ENCODE measurements around the gene NME4. TPM values are rescaled to one million over a fixed set of nuclear protein-coding genes. Genes with fewer than 3 reads are reported as not detected.
A peak's percentile ranks its signal among the peaks of the same experiment; 100 is the strongest.

Gene NME4
- total RNA-seq, 1 experiment from 2014 or later = 68.2 TPM

- TF ChIP-seq EZH2phosphoT487 (IDR thresholded peaks at IDR 0.05; ENCODE audit: borderline replicate concordance) (no peak), CBX3 (IDR thresholded peaks at IDR 0.05; ENCODE audit: low read depth) (no peak), EGR1 (IDR thresholded peaks at IDR 0.05; ENCODE audit: low read depth) (no peak), SP1 (IDR thresholded peaks at IDR 0.05; ENCODE audit: low read depth) (no peak), CEBPB (IDR thresholded peaks at IDR 0.05; ENCODE audit: low read depth) (no peak), EZH2 (IDR thresholded peaks at IDR 0.05) (no peak), ZNF274 (IDR thresholded peaks at IDR 0.05; ENCODE audit: low read depth, low read length) (no peak), SIN3A (IDR thresholded peaks at IDR 0.05; ENCODE audit: low read depth) (no peak), ELF1 (IDR thresholded peaks at IDR 0.05; ENCODE audit: borderline replicate concordance, low read depth) (no peak), POLR2AphosphoS5 (IDR thresholded peaks at IDR 0.05; ENCODE audit: low read depth, low read length) (peak; percentile 66), SRF (IDR thresholded peaks at IDR 0.05; ENCODE audit: low read depth) (no peak), JUND (IDR thresholded peaks at IDR 0.05) (no peak), TCF7L2 (IDR thresholded peaks at IDR 0.05; ENCODE audit: borderline replicate concordance, extremely low read depth, insufficient read depth, insufficient read length) (no peak)
- TF ChIP-seq, protein P1, sequence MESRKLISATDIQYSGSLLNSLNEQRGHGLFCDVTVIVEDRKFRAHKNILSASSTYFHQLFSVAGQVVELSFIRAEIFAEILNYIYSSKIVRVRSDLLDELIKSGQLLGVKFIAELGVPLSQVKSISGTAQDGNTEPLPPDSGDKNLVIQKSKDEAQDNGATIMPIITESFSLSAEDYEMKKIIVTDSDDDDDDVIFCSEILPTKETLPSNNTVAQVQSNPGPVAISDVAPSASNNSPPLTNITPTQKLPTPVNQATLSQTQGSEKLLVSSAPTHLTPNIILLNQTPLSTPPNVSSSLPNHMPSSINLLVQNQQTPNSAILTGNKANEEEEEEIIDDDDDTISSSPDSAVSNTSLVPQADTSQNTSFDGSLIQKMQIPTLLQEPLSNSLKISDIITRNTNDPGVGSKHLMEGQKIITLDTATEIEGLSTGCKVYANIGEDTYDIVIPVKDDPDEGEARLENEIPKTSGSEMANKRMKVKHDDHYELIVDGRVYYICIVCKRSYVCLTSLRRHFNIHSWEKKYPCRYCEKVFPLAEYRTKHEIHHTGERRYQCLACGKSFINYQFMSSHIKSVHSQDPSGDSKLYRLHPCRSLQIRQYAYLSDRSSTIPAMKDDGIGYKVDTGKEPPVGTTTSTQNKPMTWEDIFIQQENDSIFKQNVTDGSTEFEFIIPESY (IDR thresholded peaks at IDR 0.05; ENCODE audit: extremely low read depth, insufficient replicate concordance, low read length) = no peak
- TF ChIP-seq, protein P2, sequence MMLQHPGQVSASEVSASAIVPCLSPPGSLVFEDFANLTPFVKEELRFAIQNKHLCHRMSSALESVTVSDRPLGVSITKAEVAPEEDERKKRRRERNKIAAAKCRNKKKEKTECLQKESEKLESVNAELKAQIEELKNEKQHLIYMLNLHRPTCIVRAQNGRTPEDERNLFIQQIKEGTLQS (IDR thresholded peaks at IDR 0.05) = no peak
These were observed 4.7 kb downstream of the NME4 start, which contains the start of gene DECR2 (continued) for GRCh38 chr16:401468-402348.

Data from HCT116 (cell line).